ENCODE measurements around the gene SLCO1B1.

The SLCO1B1 gene

DNA sequence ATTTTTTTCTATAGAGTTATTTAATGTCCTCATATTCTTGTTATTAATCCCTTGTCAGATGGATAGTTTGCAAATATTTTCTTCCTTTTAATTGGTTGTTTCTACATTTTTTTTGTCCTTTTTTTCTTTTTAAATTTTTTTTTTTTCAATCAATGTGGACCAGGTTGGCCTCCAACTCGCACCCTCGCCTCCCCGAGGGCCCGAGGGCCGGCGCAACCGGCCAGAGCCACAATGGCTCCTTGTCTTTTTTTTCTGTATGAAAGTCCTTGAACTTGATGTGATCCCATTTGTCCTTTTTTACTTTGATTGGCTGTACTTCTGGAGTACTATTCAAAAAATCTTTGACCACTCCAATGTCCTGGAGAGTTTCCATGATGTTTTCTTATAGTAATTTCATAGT is 17.7 kb upstream of the SLCO1B1 start:
- Histone ChIP-seq H3K79me2 (ENCODE audit: insufficient read depth, low read length) (no peaks in the 10 kb centered on the region), H3K9me2 (ENCODE audit: low read depth, low read length) (no peaks in the 10 kb centered on the region), H3F3A (ENCODE audit: insufficient read depth, low read length) (no peaks in the 10 kb centered on the region), H4K20me1 (ENCODE audit: insufficient read depth, low read length) (no peaks in the 10 kb centered on the region), H3K9me3 (ENCODE audit: low read length) (no peaks in the 10 kb centered on the region), H3K27ac (ENCODE audit: low read depth, low read length, poor library complexity, severe bottlenecking) (no peak overlapping the region), H3K9ac (ENCODE audit: low read length) (no peak overlapping the region), H3K4me1 (ENCODE audit: insufficient read depth, low read length, severe bottlenecking) (no peaks in the 10 kb centered on the region), H3K36me3 (ENCODE audit: insufficient read depth, low read length) (no peaks in the 10 kb centered on the region), H3K4me3 (ENCODE audit: low read depth, low read length, poor library complexity, severe bottlenecking) (no peak overlapping the region), H2AFZ (ENCODE audit: low read length) (no peak overlapping the region), H3K27me3 (ENCODE audit: insufficient read depth, low read length) (no peaks in the 10 kb centered on the region), H3K4me2 (ENCODE audit: low read length) (no peak overlapping the region)
- TF ChIP-seq, protein P1, sequence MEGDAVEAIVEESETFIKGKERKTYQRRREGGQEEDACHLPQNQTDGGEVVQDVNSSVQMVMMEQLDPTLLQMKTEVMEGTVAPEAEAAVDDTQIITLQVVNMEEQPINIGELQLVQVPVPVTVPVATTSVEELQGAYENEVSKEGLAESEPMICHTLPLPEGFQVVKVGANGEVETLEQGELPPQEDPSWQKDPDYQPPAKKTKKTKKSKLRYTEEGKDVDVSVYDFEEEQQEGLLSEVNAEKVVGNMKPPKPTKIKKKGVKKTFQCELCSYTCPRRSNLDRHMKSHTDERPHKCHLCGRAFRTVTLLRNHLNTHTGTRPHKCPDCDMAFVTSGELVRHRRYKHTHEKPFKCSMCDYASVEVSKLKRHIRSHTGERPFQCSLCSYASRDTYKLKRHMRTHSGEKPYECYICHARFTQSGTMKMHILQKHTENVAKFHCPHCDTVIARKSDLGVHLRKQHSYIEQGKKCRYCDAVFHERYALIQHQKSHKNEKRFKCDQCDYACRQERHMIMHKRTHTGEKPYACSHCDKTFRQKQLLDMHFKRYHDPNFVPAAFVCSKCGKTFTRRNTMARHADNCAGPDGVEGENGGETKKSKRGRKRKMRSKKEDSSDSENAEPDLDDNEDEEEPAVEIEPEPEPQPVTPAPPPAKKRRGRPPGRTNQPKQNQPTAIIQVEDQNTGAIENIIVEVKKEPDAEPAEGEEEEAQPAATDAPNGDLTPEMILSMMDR (IDR thresholded peaks at IDR 0.05; ENCODE audit: low read length): no peak
- TF ChIP-seq EZH2 (IDR thresholded peaks at IDR 0.05; ENCODE audit: borderline replicate concordance, low read length): no peak

GRCh38 chr12:21117995-21118394 is 13.0 kb upstream of the SLCO1B1 start:
- Histone ChIP-seq H3K79me2 (ENCODE audit: insufficient read depth, low read length) (no peaks in the 10 kb centered on the region), H3K36me3 (ENCODE audit: insufficient read depth, low read length) (no peaks in the 10 kb centered on the region), H3K4me3 (ENCODE audit: low read depth, low read length, poor library complexity, severe bottlenecking) (no peak overlapping the region), H3K4me2 (ENCODE audit: low read length) (no peak overlapping the region), H3K9me2 (ENCODE audit: low read depth, low read length) (no peaks in the 10 kb centered on the region), H3K27me3 (ENCODE audit: insufficient read depth, low read length) (no peaks in the 10 kb centered on the region), H2AFZ (ENCODE audit: low read length) (no peak overlapping the region), H3K27ac (ENCODE audit: low read depth, low read length, poor library complexity, severe bottlenecking) (no peak overlapping the region), H3F3A (ENCODE audit: insufficient read depth, low read length) (no peaks in the 10 kb centered on the region), H3K4me1 (ENCODE audit: insufficient read depth, low read length, severe bottlenecking) (no peaks in the 10 kb centered on the region), H3K9me3 (ENCODE audit: low read length) (no peaks in the 10 kb centered on the region), H4K20me1 (ENCODE audit: insufficient read depth, low read length) (no peaks in the 10 kb centered on the region), H3K9ac (ENCODE audit: low read length) (no peak overlapping the region)
- TF ChIP-seq, protein P1 (IDR thresholded peaks at IDR 0.05; ENCODE audit: low read length): no peak
- no peak for TF ChIP-seq EZH2 (IDR thresholded peaks at IDR 0.05; ENCODE audit: borderline replicate concordance, low read length)

GRCh38 chr12:21118760-21119159 is 12.2 kb upstream of the SLCO1B1 start:
- Histone ChIP-seq H3K4me2 (ENCODE audit: low read length) (no peak overlapping the region), H3K79me2 (ENCODE audit: insufficient read depth, low read length) (no peaks in the 10 kb centered on the region), H3K4me3 (ENCODE audit: low read depth, low read length, poor library complexity, severe bottlenecking) (no peak overlapping the region), H3K9me2 (ENCODE audit: low read depth, low read length) (no peaks in the 10 kb centered on the region), H3K27ac (ENCODE audit: low read depth, low read length, poor library complexity, severe bottlenecking) (no peak overlapping the region), H3K9me3 (ENCODE audit: low read length) (no peaks in the 10 kb centered on the region), H4K20me1 (ENCODE audit: insufficient read depth, low read length) (no peaks in the 10 kb centered on the region), H3K4me1 (ENCODE audit: insufficient read depth, low read length, severe bottlenecking) (no peaks in the 10 kb centered on the region), H2AFZ (ENCODE audit: low read length) (no peak overlapping the region), H3K27me3 (ENCODE audit: insufficient read depth, low read length) (no peaks in the 10 kb centered on the region), H3K9ac (ENCODE audit: low read length) (no peak overlapping the region), H3K36me3 (ENCODE audit: insufficient read depth, low read length) (no peaks in the 10 kb centered on the region), H3F3A (ENCODE audit: insufficient read depth, low read length) (no peaks in the 10 kb centered on the region)
- TF ChIP-seq, protein P1 (IDR thresholded peaks at IDR 0.05; ENCODE audit: low read length): no peak
- TF ChIP-seq EZH2 (IDR thresholded peaks at IDR 0.05; ENCODE audit: borderline replicate concordance, low read length): no peak
